Tibial nerve (tissue), 4 donors: ENCODE measurements around the gene S100A13.

ENCODE experiments used
- EP300 ChIP-seq, 2 donors: sonication (generic); formaldehyde crosslinking; IDR thresholded peaks; one replicate each; pipeline ENCODE4 v1.6.1; 2017; ENCODE audit warnings: antibody characterized with exemption in 2 of 2, mild to moderate bottlenecking in 1 of 2
- POLR2A ChIP-seq, 2 donors: fragments of 450-650 bp; IDR thresholded peaks; one replicate each; pipeline ENCODE4 v1.6.1; 2017; ENCODE audit warnings: antibody characterized with exemption in 2 of 2, mild to moderate bottlenecking in 2 of 2, moderate library complexity in 2 of 2
- TF ChIP-seq, protein P1 (sequence below), 5 experiments: fragments of 200-600 bp in 3 of 5; fragments of 450-650 bp in 2 of 5; sonication (generic) in 3 of 5; IDR thresholded peaks; one replicate each; pipeline ENCODE4 v1.5.1; 2016 to 2019; ENCODE audit warnings: antibody characterized with exemption in 5 of 5, mild to moderate bottlenecking in 3 of 5, moderate library complexity in 2 of 5

DNA sequence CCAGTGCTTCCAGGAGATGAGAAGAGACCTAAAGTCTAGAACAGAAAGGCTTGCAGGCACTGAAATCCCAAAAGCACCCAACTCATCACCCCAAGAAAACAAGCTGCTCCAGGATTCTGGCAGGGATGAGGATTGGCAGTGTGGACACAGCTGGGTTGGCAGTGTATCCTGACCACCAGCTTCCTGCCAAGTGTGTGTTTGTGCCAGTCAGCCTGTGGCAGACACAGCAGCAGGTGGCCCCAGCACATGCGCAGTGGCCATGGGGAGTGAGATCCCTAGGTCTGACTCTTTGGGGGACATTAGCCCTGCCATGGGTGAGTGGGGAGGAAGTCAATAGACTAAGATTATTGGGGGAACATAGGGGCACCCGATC lies 22.5 kb upstream of the S100A13 start:
- TF ChIP-seq, protein P1, sequence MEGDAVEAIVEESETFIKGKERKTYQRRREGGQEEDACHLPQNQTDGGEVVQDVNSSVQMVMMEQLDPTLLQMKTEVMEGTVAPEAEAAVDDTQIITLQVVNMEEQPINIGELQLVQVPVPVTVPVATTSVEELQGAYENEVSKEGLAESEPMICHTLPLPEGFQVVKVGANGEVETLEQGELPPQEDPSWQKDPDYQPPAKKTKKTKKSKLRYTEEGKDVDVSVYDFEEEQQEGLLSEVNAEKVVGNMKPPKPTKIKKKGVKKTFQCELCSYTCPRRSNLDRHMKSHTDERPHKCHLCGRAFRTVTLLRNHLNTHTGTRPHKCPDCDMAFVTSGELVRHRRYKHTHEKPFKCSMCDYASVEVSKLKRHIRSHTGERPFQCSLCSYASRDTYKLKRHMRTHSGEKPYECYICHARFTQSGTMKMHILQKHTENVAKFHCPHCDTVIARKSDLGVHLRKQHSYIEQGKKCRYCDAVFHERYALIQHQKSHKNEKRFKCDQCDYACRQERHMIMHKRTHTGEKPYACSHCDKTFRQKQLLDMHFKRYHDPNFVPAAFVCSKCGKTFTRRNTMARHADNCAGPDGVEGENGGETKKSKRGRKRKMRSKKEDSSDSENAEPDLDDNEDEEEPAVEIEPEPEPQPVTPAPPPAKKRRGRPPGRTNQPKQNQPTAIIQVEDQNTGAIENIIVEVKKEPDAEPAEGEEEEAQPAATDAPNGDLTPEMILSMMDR (IDR thresholded peaks at IDR 0.05), result no peak
- no peak for TF ChIP-seq POLR2A (IDR thresholded peaks at IDR 0.05)
- no peak for TF ChIP-seq EP300 (IDR thresholded peaks at IDR 0.05)
